ENCODE measurements around the gene CCND3.

DNA sequence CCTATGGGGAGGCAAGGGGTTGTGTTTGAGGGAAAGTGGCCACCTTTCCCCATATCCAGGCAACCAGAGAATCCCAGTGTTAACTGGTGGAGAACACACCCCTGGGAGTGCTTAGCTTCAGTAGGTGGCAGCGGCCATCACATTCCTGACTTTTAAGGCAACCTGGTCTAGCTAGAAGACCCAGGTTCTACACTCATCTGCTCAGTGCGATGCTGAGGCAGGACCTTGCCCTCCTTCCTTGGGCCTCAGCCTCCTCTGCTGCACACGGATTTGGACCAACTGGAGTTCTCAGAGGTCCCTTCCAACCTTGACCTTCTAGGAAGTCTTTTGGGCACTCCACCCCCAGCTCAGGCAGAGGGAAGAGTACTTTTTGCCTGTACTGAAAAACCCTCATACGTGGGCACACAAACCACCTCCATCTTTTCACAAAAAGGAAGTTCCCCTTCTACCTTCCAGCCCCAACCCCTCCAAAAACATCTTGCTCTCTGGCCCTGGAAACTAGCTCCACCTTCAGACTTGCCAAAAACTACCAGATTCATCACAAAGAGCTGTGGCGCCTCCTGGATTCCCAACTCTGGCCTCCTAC is 2.9 kb downstream of the CCND3 start:
- TF ChIP-seq EZH2phosphoT487 (IDR thresholded peaks at IDR 0.05; ENCODE audit: insufficient read depth, low read depth): no peak
- no peak for TF ChIP-seq EZH2 (IDR thresholded peaks at IDR 0.05; ENCODE audit: insufficient read depth, poor library complexity, severe bottlenecking)

All from GM23248 (cell line).